ENCODE measurements around the gene SCAPER.
"Not testable (repeated sequence)": the region's sequence is repeated elsewhere in the genome, so short reads cannot be mapped to it uniquely, and the experiment has no call there.

Gene SCAPER

DNA sequence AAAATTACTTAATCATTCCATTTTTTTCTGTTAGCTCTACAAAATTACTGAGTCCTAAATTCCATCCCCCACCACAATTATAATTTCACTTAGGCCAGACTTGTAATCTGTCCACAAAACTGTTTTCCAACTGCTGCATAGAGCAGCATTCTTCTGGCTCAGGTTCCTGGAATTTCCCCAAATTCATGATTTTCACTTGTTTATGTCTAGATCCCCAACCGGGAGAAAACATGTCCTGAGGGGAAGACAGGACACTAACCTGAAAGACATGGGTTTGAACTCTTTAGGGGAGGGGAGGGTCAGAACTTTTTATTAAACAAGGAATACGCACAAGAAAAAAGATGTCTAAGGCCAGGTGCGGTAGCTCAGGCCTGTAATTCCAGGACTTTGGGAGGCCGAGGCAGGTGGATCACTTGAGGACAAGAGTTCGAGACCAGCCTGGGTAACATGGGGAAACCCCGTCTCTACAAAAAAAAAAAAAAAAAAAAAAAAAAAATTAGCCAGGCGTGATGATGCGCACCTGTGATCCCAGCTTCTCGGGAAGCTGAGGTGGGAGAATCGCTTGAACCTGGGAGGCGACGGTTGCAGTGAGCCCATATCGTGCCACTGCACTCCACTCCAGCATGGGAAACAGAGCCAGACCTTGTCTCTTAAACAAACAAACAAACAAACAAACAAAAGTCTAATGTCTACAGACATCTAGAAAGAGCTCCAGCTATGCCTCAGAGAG lies 595.4 kb downstream of the SCAPER start:
- DNase-seq = no peak

DNA sequence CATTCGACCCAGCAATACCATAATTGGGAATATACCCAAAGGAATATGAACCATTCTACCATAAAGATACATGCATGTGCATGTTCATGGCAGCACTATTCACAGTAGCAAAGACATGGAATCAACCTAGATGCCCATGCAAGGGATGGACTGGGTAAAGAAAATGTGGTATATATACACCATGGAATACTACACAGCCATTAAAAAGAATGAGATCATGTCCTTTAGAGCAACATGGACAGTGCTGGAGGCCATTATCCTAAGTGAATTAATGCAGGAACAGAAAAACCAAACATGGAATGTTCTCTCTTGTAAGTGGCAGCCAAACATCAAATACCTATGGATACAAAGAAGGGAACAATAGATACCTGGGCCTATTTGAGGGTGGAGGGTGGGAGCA lies 601.2 kb downstream of the SCAPER start:
- DNase-seq = no peak

DNA sequence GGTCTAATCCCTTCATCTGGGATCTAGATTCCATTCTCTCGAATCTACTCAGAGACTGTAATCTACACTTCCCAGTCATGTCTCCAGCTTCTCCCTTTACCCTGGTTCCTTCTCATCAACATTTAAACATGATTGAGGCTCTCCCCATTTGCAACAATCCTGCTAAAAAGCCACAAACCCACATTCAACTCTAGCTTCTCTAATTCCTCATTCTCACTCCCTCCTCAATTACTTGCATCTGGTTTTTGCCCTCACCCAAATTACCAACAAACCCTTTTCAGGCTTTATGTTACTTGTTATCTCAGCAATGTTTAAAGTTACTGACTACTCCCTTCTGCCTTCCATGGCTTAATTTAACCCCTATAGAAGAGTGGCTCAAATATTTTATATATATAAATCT lies 605.4 kb downstream of the SCAPER start:
- DNase-seq = no peak

DNA sequence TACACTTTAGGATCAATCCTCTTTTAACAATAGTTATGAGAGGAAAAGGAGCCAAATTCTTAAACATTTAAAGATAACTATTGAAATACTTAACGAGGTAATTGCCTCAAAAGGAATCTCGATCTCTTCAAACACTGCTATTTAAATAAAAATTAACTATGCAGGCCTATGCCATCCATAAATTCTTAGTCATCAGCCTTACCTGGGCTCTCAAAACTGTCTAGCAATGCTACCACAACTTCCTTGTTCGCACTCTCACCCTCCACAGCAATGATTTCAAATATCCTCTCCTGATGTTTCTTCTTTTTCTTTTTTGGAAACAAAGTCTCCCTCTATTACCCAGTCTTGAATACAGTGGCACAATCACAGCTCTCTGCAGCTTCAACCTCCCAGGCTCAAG lies 606.2 kb downstream of the SCAPER start:
- DNase-seq = no peak

DNA sequence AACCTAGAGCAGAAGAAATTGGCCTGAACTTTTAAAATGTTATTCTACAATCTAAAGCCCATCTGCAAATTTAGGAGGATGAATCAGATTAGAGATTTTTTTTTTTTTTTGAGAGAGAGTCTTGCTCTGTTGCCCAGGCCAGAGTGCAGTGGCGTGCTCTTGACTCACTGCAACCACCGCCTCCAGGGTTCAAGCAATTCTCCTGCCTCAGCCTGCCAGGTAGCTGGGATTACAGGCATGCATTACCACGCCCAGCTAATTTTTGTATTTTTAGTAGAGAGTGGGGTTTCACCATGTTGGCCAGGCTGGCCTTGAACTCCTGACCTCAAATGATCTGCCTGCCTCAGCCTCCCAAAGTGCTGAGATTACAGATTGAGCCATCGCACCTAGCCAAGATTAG lies 607.2 kb downstream of the SCAPER start:
- DNase-seq = not testable (repeated sequence)
